ENCODE results near the gene TMEM45B.
"Not testable (repeated sequence)": the region's sequence is repeated elsewhere in the genome, so short reads cannot be mapped to it uniquely, and the experiment has no call there.

TMEM45B gene

GRCh38 chr11:129815596-129816461 lies at the start of gene TMEM45B:
TSS of gene TMEM45B (plus strand) at chr11:129815848. CDS start at chr11:129852483, 36,635 bp downstream.
- peak; percentile 25 for DNase-seq (ENCODE audit: low read depth, low spot score)

GRCh38 chr11:129766898-129767604 lies 48.6 kb upstream of the TMEM45B start:
- DNase-seq (ENCODE audit: low read depth, low spot score), result peak; percentile 59

GRCh38 chr11:129767827-129768226 lies 47.8 kb upstream of the TMEM45B start:
- DNase-seq (ENCODE audit: low read depth, low spot score), result no peak

- peak; percentile 46 for DNase-seq (ENCODE audit: low read depth, low spot score)
Observed at GRCh38 chr11:129768356-129768755, 47.3 kb upstream of the TMEM45B start.

- DNase-seq (ENCODE audit: low read depth, low spot score), result no peak
Observed at GRCh38 chr11:129769059-129769458, 46.6 kb upstream of the TMEM45B start.

- no peak for DNase-seq (ENCODE audit: low read depth, low spot score)
Observed at GRCh38 chr11:129770993-129771392, 44.7 kb upstream of the TMEM45B start.

GRCh38 chr11:129771456-129771855 lies 44.2 kb upstream of the TMEM45B start:
- DNase-seq (ENCODE audit: low read depth, low spot score), result not testable (repeated sequence)

GRCh38 chr11:129778877-129779276 lies 36.8 kb upstream of the TMEM45B start:
- DNase-seq (ENCODE audit: low read depth, low spot score), result no peak

GRCh38 chr11:129779342-129779741 lies 36.3 kb upstream of the TMEM45B start:
- DNase-seq (ENCODE audit: low read depth, low spot score), result no peak

GRCh38 chr11:129785383-129786111 lies 30.1 kb upstream of the TMEM45B start:
- peak; percentile 30 for DNase-seq (ENCODE audit: low read depth, low spot score)

- not testable (repeated sequence) for DNase-seq (ENCODE audit: low read depth, low spot score)
Observed at GRCh38 chr11:129786112-129786416, 29.6 kb upstream of the TMEM45B start.

GRCh38 chr11:129787532-129788155 lies 28.0 kb upstream of the TMEM45B start:
- DNase-seq (ENCODE audit: low read depth, low spot score), result no peak

- DNase-seq (ENCODE audit: low read depth, low spot score), result no peak
Observed at GRCh38 chr11:129788278-129788677, 27.4 kb upstream of the TMEM45B start.

GRCh38 chr11:129790106-129790505 lies 25.5 kb upstream of the TMEM45B start:
- DNase-seq (ENCODE audit: low read depth, low spot score), result no peak

- DNase-seq (ENCODE audit: low read depth, low spot score), result no peak
Observed at GRCh38 chr11:129791515-129791914, 24.1 kb upstream of the TMEM45B start.

- no peak for DNase-seq (ENCODE audit: low read depth, low spot score)
Observed at GRCh38 chr11:129792663-129793062, 23.0 kb upstream of the TMEM45B start.

- DNase-seq (ENCODE audit: low read depth, low spot score), result no peak
Observed at GRCh38 chr11:129795089-129795488, 20.6 kb upstream of the TMEM45B start.

- DNase-seq (ENCODE audit: low read depth, low spot score), result no peak
Observed at GRCh38 chr11:129798212-129798611, 17.4 kb upstream of the TMEM45B start.

- not testable (repeated sequence) for DNase-seq (ENCODE audit: low read depth, low spot score)
Observed at GRCh38 chr11:129800162-129800561, 15.5 kb upstream of the TMEM45B start.

GRCh38 chr11:129800655-129801054 lies 15.0 kb upstream of the TMEM45B start:
- DNase-seq (ENCODE audit: low read depth, low spot score), result no peak

GRCh38 chr11:129803533-129803932 lies 12.1 kb upstream of the TMEM45B start:
- no peak for DNase-seq (ENCODE audit: low read depth, low spot score)

- DNase-seq (ENCODE audit: low read depth, low spot score), result no peak
Observed at GRCh38 chr11:129804012-129804411, 11.6 kb upstream of the TMEM45B start.
